Pancreas (tissue), 10 donors: Measurements from ENCODE around the gene TDRD3. TPM values are rescaled to one million over a fixed set of nuclear protein-coding genes. Genes with fewer than 3 reads are reported as not detected.

Experiments used
- ATAC-seq, 4 donors: fragments of 200-7000 bp; cut with Tn5 transposase; one replicate each; pipeline versions ENCODE4 v1.8.0 to v1.9.1; 2020; ENCODE audit warnings: mild to moderate bottlenecking in 4 of 4, moderate library complexity in 4 of 4
- DNase-seq, 6 donors: peaks; one replicate each; pipeline ENCODE4 v3.0.0-alpha.2; 2020
- FAIRE-seq: peaks from 2 replicates; lab custom pipeline; 2012; peaks lifted over from hg19 to GRCh38; lab: Jason Lieb, UNC
- H3K27ac ChIP-seq, 4 donors: fragments of 200-600 bp; sonication (generic); 1 replicate in 3 of 4; 2 replicates in 1 of 4; pipeline versions ENCODE4 v1.5.0 to v1.8.0; 2020
- H3K27me3 ChIP-seq, 4 donors: fragments of 200-600 bp; one replicate each; pipeline ENCODE4 v1.8.0; 2021
- H3K36me3 ChIP-seq, 3 donors: fragments of 200-600 bp; sonication (generic) in 1 of 3; one replicate each; pipeline versions ENCODE4 v1.5.0 to v1.8.0; 2020 to 2021
- H3K4me1 ChIP-seq, 3 donors: fragments of 200-600 bp; one replicate each; pipeline ENCODE4 v1.8.0; 2021
- H3K4me3 ChIP-seq, 4 donors: fragments of 200-600 bp; sonication (generic) in 2 of 4; one replicate each; pipeline versions ENCODE4 v1.5.0 to v1.8.0; 2020 to 2021
- H3K9me3 ChIP-seq, 4 donors: fragments of 200-600 bp; one replicate each; pipeline ENCODE4 v1.8.0; 2021
- WGBS, 2 donors: extraction: QIAGEN DNeasy Blood & Tissue Kit; methylation state at CpG; one replicate each; pipeline ENCODE4 v1.1.7; 2013; 5-methylcytosine and 5-hydroxymethylcytosine counted together
- intact Hi-C, 3 donors: fragments of 100-400 bp; cut with DNase I; formaldehyde crosslinking; loops; one replicate each; pipeline versions ENCODE4 v1.11.1 to v1.14.2; 2022
- polyA plus RNA-seq, 2 donors: library from polyadenylated mRNA; stranded (reverse); fragments of 200-250 nt; gene quantifications; one replicate each; pipeline ENCODE4 v1.2.3, GENCODE V29; 2013
- total RNA-seq, 6 donors: library from RNA; stranded (reverse); fragmentation: NEBNext Ultra II Directional in 4 of 6; extraction: Animal tissue kit (Norgen Biotek cat#: 25700) in 4 of 6; gene quantifications; one replicate each; pipeline versions ENCODE4 v1.2.1 to v1.2.4, GENCODE V29; 2021 to 2023
- TF ChIP-seq, protein P1 (sequence below), 4 donors: fragments of 200-600 bp; sonication (generic) in 3 of 4; IDR thresholded peaks; one replicate each; pipeline versions ENCODE4 v1.5.0 to v1.8.0; 2021; ENCODE audit warnings: antibody characterized with exemption in 4 of 4
- donor health status: healthy with polysubstance abuse.
- donor health status: DM: no; HTN: no; CAD: no; lungs with moderate emphysema.
- donor health status: DM: no; HTN: no; CAD: no.
- donor health status: control.
- donor health status: control.
- donor health status: Bipolar disorder and iron deficiency.
- donor health status: DM: yes; HTN: yes; CAD: no.
- donor health status: DM: no; HTN: no; CAD: no.
- donor health status: DM: no; HTN: no; CAD: no.
- donor health status: DM: yes; HTN: yes; CAD: no.

TDRD3 gene
- total and polyA plus RNA-seq, 8 donors, result 12.2 to 24.6 (median 20.3) TPM

DNA sequence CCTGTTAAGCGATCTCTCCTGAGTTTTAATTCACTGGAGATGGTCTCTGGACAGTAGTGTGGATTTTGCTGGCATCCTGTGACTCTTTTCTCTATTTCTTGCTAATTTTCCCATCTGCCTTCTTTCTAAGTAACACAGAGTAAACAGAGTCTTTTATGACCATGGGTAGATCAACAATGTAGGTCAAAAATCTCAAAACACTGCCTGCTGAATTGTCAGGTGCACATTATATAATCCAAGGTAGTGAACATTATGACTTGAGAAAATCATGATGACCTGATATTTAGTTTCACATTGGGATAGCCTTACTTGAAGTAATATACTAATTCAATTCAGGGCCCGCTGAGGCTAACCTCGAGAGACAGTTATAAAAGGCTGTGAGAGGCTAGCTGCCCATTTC lies 180.7 kb downstream of the TDRD3 start:
- FAIRE-seq (no peak), ATAC-seq (no peak), DNase-seq (no peak)
- Histone ChIP-seq H3K4me3 (no peak overlapping the region), H3K27ac (no peak overlapping the region), H3K4me1 (no peaks in the 10 kb centered on the region), H3K36me3 (no peaks in the 10 kb centered on the region), H3K9me3 (no peaks in the 10 kb centered on the region), H3K27me3 (no peaks in the 10 kb centered on the region)
- intact Hi-C loops, result no loop called here
- WGBS, 2 donors, result 86 to 94% methylated on average over 3 of the region's 3 CpGs
- TF ChIP-seq, protein P1, sequence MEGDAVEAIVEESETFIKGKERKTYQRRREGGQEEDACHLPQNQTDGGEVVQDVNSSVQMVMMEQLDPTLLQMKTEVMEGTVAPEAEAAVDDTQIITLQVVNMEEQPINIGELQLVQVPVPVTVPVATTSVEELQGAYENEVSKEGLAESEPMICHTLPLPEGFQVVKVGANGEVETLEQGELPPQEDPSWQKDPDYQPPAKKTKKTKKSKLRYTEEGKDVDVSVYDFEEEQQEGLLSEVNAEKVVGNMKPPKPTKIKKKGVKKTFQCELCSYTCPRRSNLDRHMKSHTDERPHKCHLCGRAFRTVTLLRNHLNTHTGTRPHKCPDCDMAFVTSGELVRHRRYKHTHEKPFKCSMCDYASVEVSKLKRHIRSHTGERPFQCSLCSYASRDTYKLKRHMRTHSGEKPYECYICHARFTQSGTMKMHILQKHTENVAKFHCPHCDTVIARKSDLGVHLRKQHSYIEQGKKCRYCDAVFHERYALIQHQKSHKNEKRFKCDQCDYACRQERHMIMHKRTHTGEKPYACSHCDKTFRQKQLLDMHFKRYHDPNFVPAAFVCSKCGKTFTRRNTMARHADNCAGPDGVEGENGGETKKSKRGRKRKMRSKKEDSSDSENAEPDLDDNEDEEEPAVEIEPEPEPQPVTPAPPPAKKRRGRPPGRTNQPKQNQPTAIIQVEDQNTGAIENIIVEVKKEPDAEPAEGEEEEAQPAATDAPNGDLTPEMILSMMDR (IDR thresholded peaks at IDR 0.05), result no peak

DNA sequence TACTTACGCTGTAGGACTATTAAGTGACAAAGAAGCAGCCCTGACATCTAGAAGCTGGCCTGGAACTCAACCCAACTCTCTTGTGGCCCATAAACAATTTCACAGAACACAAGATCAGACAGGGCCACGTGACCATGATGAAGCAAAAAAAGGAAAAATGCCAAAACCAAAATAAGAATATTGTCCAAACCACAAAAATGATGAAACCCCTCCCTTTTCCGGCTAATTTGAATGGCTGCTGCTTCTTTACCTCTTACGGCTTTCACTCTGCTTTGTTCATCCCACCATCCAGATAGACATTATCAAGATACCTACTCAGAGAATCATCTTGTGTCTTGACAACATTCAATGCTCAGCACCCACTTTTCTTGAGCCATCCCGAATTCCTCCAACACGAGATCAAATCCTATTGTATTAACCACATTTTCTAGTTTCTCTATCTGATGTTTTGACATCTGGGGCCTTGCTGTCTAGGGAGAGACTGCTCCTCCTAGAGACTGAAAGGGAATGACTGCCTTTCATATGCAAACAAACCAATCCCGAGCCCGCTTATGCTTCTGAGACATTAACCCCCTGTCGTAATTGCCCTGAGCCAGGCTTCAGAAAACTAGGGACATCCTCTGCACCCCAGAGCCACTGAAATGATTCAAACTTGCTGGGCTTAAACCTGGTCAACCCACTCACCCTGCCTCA lies 186.3 kb downstream of the TDRD3 start:
- intact Hi-C loops, result no loop called here
- Histone ChIP-seq H3K36me3 (no peaks in the 10 kb centered on the region), H3K4me1 (no peaks in the 10 kb centered on the region), H3K27ac (no peak overlapping the region), H3K9me3 (no peaks in the 10 kb centered on the region), H3K4me3 (no peak overlapping the region), H3K27me3 (no peaks in the 10 kb centered on the region)
- DNase-seq (no peak), FAIRE-seq (no peak), ATAC-seq (peak in 2 of 4 donors; percentile 31 to 47)
- TF ChIP-seq, protein P1 (IDR thresholded peaks at IDR 0.05), result no peak
- 65 to 69% methylated on average over 9 of the region's 9 CpGs for WGBS, 2 donors

DNA sequence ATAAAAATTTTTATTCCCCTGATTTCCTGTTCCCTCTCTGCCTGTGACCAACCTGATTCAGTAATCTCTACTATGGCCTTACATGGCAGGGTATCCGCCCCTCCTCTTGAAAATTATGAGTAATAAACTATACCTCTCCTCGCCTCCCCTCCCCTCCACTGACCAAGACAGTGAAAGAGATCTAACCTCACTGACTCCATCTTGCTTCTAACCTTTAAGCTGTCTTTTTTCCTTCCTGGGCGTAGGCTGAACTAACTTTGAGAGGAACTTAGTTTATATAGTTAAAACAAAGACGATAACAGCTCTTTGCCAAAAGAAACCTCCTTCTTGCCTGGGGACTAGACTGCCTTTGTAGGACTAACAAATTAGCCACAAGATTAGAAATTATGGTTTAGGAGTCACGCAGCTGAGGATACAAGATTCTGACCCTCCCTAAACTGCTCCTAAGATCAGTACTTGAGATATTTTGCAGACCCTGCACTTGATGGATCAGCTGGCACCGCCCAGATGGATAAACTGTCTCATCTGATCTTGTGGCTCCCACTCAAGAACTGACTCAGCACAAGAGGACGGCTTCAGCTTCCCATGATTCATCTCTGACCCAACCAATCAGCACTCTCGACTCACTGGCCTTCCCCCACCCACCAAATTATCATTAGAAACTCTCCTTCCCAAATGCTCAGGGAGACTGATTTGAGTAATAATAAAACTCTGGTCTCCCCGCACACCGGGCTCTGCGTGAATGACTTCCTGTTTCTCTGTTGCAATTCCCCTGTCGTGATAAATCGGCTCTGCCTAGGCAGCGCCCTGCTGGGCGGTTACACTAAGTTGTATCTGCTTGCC lies 187.1 kb downstream of the TDRD3 start:
- Histone ChIP-seq H3K4me1 (no peaks in the 10 kb centered on the region), H3K36me3 (no peaks in the 10 kb centered on the region), H3K4me3 (no peak overlapping the region), H3K27me3 (no peaks in the 10 kb centered on the region), H3K27ac (no peak overlapping the region), H3K9me3 (no peaks in the 10 kb centered on the region)
- DNase-seq (no peak), ATAC-seq (peak in 2 of 4 donors; percentile 29 to 40), FAIRE-seq (no peak)
- intact Hi-C loops, result no loop called here
- TF ChIP-seq, protein P1 (IDR thresholded peaks at IDR 0.05), result no peak
- 68 to 78% methylated on average over 15 of the region's 15 CpGs for WGBS, 2 donors

DNA sequence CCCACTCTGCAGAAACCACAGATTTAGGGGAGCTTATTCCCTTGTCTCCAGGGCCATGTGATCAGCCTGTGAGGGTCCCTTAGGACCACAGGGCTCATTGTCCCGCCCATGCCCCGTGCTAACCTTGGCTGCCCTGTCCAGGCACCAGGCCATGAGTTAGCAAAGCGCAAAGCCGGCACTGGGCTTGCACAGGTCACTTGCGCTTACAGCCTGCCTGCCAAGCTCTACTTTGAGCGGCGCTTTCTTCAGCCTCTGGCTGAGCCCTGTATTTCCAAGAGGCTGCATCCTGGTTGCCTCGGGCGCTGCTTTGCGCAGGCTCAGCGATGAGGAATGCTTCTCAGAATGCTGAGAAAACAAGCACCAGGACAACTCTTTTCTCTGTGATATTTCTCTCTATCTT lies 188.0 kb downstream of the TDRD3 start:
- H3K4me3 ChIP-seq, result no peak overlapping the region
- ATAC-seq (peak in 1 of 4 donors; percentile 41), FAIRE-seq (no peak), DNase-seq (no peak)
- H3K9me3 ChIP-seq, result no peaks in the 10 kb centered on the region
- no peaks in the 10 kb centered on the region for H3K27me3 ChIP-seq
- intact Hi-C loops, result no loop called here
- no peaks in the 10 kb centered on the region for H3K4me1 ChIP-seq
- 54 to 73% methylated on average over 11 of the region's 11 CpGs for WGBS, 2 donors
- H3K36me3 ChIP-seq, result no peaks in the 10 kb centered on the region
- TF ChIP-seq, protein P1 (IDR thresholded peaks at IDR 0.05), result no peak
- H3K27ac ChIP-seq, result no peak overlapping the region
